Esophagus squamous epithelium (tissue), 4 donors: ENCODE results near the gene SLC25A4.

Experiments
- CTCF ChIP-seq, 6 experiments: fragments of 450-650 bp in 4 of 6; fragments of 200-600 bp in 2 of 6; sonication (generic) in 2 of 6; IDR thresholded peaks; one replicate each; pipeline ENCODE4 v1.5.1; 2016 to 2019; ENCODE audit warnings: antibody characterized with exemption in 6 of 6, mild to moderate bottlenecking in 4 of 6, moderate library complexity in 4 of 6
- POLR2A ChIP-seq, 4 donors: fragments of 450-650 bp; IDR thresholded peaks; one replicate each; pipeline ENCODE4 v1.6.1; 2017; ENCODE audit warnings: antibody characterized with exemption in 4 of 4, mild to moderate bottlenecking in 4 of 4, moderate library complexity in 3 of 4

- no peak for TF ChIP-seq POLR2A (IDR thresholded peaks at IDR 0.05)
- TF ChIP-seq CTCF (IDR thresholded peaks at IDR 0.05), result no peak
Observed at GRCh38 chr4:185149392-185149791, 6.3 kb downstream of the SLC25A4 start.
